GM04503 (cell line): Measurements from ENCODE around the gene ANK2.
"Not testable (repeated sequence)": the region's sequence is repeated elsewhere in the genome, so short reads cannot be mapped to it uniquely, and the experiment has no call there.

ENCODE experiments used
- DNase-seq: peaks from one replicate; pipeline ENCODE4 v3.0.0-alpha.2; 2012; ENCODE audit warnings: low read depth

ANK2 gene

GRCh38 chr4:113052379-113052951 is 3.0 kb downstream of the ANK2 start:
- DNase-seq = no peak

DNA sequence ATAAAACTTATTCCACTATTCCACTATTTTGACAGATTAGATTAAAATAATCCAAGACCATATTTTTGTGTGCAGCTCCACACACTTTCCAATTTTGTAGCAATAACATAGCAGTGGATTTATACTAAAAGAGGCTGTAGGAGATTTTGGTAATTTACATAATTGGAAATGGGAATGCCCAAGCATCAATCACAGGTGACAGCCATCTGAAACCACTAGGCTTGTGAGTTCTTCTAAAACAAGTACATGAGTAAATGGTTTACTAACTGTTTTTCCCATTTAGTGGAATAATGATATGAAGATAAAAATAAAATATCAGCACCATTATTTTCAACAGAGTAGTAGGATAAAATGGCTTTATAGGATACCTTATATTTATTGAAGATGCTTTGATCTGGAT is 4.4 kb downstream of the ANK2 start:
- no peak for DNase-seq

DNA sequence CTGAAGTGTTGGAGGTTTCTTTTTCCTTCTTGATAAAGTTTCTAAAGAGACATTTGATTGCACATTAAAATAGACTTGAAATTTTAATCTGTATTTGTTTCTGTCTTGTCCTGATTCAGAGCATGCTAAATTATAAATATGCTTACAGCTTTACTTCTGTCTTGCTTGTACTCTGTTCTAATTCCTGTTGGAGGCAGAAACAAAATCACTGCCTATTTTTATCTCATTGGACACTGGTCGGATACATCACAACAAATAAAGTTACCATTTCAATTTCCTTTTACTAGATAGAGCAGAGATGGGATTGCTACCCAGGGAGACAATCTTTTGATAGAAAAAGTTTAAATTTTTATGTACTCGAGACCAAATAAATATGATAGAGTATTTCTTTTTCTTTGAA is 6.9 kb downstream of the ANK2 start:
- no peak for DNase-seq

DNA sequence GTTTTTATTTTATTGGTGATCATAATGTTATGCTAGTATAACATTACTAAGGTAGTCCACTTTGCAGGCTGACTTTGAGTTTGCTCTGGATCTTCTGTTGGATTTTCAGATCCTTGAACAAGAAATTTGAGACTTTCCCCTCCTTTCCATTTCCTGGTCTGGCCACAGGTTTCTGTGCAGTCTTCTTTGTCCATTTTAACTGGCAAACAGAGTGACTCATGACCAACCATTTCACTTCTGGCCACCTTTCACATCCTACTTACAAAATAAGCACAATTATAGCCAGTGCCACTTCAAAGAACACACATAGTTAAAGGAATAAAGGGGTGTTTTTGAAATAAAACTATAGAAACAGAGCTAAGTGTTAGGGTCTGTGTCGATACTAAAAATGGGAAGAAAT is 8.4 kb downstream of the ANK2 start:
- DNase-seq = no peak

DNA sequence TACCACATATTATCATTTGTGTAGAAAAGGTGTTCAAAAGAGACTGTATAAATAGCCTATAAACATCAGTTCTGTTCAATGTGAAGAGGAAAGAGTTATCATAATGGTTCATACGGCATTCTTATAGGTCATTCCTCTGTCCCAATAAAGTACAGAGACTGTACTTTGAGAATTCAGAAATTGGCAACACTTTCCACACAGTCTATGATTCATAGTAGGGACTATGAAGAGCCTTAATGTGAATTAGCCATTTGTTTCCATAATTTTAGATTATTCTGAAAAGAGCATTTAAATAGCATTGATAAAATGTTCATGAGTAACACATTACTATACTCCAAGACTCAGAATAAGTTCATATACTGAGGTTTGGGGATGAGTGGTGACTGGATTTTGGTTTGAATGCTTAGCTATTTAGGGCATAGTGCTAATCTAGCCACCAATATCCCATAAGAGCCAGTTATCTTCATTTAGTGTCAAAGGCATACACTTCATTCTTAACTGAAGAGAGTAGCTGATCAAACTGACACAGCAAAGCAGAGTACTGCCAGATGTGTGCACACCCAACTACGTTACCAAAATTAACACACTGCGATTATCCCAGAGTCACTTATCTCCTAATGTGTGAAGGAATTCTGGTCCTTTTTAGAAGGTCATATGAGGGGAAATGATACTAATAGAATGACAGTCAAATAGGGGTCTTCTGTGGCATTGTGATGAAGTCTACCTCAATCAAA is 10.2 kb downstream of the ANK2 start:
- no peak for DNase-seq

- no peak for DNase-seq
Measured at GRCh38 chr4:113060853-113061252, 11.4 kb downstream of the ANK2 start.

DNA sequence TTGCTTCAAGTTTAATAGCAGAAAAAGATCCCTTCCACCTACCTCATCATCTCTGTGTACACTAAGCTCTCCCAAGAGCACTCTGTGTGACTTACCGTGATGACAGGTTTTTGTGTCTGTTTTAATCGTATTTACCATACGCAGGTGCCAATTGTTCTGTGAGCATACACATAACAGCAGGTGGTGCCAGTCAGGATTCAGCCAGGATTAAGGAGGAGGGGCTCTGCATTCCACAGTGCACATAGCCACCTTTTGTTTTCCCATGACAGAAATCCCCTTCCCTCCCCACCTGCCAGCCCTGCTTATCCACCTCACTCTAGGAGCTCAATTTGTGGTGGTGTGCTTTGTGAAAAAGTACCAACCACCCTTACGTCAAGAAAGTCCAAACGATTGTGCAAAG is 14.8 kb downstream of the ANK2 start:
- DNase-seq = no peak

GRCh38 chr4:113065629-113066028 is 16.2 kb downstream of the ANK2 start:
- DNase-seq = no peak

DNA sequence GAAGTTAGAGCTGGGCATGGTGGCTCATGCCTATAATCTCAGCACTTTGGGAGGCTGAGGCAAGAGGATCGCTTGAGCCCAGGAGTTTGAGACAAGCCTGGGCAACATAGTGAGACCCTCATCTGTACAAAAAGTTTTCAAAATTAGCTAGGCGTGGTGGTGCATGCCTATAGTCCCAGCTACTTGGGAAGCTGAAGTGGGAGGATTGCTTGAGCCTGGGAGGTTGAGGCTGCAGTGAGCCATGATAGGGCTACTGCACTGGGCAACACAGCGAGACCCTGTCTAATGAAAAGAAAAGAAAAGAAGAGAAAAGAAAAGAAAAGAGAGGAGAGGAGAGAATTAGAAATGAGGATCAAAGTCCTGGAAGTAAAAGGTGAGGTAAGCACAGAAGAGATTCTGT is 19.3 kb downstream of the ANK2 start:
- DNase-seq = not testable (repeated sequence)

- no peak for DNase-seq
Measured at GRCh38 chr4:113069212-113069892, 19.9 kb downstream of the ANK2 start.

DNA sequence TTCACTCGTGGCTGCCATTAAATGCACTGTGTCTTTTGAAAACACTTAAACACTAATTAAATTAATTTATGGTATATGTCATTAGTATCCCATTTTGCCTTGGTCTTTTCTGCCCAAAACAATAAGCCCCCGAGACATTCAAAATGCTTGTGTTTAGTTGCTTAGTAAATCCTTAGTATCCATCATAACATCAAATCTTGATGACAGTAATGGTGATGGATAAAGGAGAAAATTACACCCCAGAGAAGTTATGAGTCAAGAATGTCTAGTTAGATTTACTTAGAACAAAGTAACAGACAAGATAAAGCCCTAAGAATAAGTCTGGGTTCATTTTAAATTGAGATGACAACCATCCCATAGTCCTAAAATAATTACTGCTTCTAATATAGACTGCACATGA is 21.3 kb downstream of the ANK2 start:
- DNase-seq = no peak

GRCh38 chr4:113071274-113071673 is 21.8 kb downstream of the ANK2 start:
- no peak for DNase-seq

GRCh38 chr4:113071805-113072204 is 22.4 kb downstream of the ANK2 start:
- DNase-seq = no peak

DNA sequence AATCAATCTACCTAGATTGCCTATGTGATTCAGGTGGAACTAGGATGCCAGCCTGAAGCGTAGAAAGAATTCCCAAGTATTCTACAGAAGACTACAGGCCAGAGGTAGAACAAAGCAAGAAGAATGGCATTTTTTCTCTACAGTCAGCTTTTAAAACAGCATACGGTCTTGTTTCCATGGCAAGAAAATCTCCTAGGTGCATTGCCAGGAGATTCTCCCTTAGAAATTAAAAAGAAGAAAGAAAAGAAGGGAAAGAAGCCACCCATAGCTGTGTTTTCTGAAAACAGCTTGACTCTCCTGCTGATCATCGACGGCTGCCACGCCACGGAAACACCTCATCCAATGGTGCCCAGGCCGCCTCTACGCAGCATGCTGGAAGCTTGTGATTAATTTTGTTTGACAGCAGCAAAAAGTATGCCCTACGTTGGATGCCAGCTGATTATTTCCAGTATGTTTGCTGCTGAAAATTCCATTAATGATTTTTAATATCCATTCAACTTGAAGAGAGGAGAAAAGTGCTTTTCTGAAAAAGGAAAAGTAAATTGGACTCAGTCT is 24.1 kb downstream of the ANK2 start:
- no peak for DNase-seq

GRCh38 chr4:113077575-113077974 is 28.1 kb downstream of the ANK2 start:
- DNase-seq = no peak

DNA sequence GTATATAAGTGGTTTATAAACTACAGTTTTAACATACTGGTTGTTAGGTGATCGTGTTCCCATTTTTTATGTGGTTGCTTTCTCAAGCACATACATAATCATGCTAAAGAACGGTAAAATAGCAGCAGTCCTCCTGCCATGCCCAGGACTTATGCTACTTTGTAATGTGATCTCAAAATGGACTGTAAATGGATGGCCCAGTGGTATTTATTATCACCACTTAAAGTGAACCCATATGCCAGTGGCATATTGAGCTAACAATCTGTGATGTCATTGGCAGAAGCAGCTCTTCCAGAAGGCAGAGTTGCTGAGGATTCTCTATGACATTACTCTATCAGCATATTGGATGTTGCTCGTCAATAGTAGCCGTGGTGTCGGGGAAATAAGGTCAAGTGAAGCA is 28.6 kb downstream of the ANK2 start:
- no peak for DNase-seq

- no peak for DNase-seq
Measured at GRCh38 chr4:113080050-113080449, 30.6 kb downstream of the ANK2 start.

DNA sequence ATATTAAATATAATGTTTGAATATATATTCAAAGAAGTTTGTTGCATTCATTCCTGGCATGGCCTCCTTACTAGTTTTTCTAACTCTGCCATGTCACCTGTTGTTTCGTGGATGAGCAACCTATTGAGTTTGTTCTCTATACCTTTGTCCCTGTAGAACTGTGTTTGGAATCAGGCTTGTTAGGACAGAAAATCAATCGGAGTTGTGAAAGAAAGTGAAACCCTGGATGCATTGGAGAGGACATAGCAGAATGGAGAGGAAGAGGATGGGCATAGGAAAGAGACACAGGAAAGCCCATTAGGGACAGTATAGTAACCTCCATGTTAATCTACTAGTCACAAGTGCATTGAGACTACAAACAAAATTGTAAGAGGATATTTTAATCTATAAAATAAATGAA is 31.2 kb downstream of the ANK2 start:
- DNase-seq = no peak

- DNase-seq = no peak
Measured at GRCh38 chr4:113083346-113083745, 33.9 kb downstream of the ANK2 start.

- no peak for DNase-seq
Measured at GRCh38 chr4:113086172-113086695, 36.8 kb downstream of the ANK2 start.

- no peak for DNase-seq
Measured at GRCh38 chr4:113088050-113088449, 38.6 kb downstream of the ANK2 start.

- no peak for DNase-seq
Measured at GRCh38 chr4:113090954-113091353, 41.5 kb downstream of the ANK2 start.

DNA sequence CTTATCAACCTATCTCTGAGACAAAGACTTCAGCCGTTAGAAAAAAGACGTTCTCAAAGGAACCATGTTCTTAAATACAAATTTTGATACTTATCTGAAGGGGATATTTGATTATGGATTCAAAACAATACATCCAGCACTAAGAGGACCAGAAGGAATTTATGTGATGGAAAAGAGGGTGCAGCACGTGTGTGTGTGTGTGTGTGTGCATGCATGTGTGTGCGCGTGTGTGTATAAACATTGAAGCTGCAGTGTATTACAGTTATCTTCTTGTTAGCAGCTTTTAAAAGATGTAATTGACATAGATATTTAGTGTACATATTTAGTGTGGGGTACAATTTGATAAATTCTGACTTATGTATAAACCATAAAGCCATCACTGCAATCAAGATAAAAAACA is 44.9 kb downstream of the ANK2 start:
- DNase-seq = no peak
